HCT116 (cell line): ENCODE measurements around the gene PRKG1.

Experiments
- EZH2 ChIP-seq: fragments of 200-600 bp; sonication (generic); IDR thresholded peaks from 2 replicates; pipeline ENCODE4 v1.6.1; 2017; ENCODE audit warnings: antibody characterized with exemption, mixed run types
- SP1 ChIP-seq: IDR thresholded peaks from 2 replicates; pipeline ENCODE4 v1.6.1; 2012; ENCODE audit warnings: low read depth
- TF ChIP-seq, protein P1 (sequence below), 3 experiments: fragments of 200-600 bp in 1 of 3; sonication (generic) in 1 of 3; IDR thresholded peaks in 2 of 3; conservative IDR thresholded peaks in 1 of 3; 2 replicates each; pipeline ENCODE4 v1.5.1; 2012 to 2017; ENCODE audit warnings: low read depth in 2 of 3, low read length in 2 of 3, antibody characterized with exemption in 1 of 3, borderline replicate concordance in 1 of 3, control low read depth in 1 of 3, mild to moderate bottlenecking in 1 of 3, mixed read lengths in 1 of 3, mixed run types in 1 of 3, moderate library complexity in 1 of 3; ENCODE audit not compliant: insufficient read depth in 1 of 3

DNA sequence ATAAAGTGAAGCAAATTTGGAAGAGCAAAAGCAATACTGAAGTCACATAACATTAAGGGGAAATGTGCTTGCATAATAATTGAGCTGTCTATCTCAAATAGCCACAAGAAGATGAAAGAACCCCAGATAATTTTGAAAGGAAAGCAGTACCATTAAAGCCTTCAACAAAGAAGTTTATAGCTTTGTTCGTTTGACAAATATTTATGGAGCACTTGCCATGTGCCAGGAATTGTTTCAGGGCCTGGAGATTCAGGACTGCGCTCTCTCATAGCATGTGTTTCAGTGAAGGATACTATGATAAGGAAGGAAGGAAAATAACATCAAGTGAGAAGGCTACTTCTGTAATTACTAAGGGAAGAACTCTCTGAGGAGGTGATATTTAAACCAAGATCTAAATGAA lies 837.4 kb downstream of the PRKG1 start:
- TF ChIP-seq, protein P1, sequence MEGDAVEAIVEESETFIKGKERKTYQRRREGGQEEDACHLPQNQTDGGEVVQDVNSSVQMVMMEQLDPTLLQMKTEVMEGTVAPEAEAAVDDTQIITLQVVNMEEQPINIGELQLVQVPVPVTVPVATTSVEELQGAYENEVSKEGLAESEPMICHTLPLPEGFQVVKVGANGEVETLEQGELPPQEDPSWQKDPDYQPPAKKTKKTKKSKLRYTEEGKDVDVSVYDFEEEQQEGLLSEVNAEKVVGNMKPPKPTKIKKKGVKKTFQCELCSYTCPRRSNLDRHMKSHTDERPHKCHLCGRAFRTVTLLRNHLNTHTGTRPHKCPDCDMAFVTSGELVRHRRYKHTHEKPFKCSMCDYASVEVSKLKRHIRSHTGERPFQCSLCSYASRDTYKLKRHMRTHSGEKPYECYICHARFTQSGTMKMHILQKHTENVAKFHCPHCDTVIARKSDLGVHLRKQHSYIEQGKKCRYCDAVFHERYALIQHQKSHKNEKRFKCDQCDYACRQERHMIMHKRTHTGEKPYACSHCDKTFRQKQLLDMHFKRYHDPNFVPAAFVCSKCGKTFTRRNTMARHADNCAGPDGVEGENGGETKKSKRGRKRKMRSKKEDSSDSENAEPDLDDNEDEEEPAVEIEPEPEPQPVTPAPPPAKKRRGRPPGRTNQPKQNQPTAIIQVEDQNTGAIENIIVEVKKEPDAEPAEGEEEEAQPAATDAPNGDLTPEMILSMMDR (IDR thresholded peaks at IDR 0.05 in 2 of 3, conservative IDR thresholded peaks at IDR 0.05 in 1 of 3; ENCODE audit: borderline replicate concordance in 1 of 3, insufficient read depth in 1 of 3, low read depth in 2 of 3, low read length in 2 of 3): no peak
- TF ChIP-seq SP1: no peak
- no peak for TF ChIP-seq EZH2
